ENCODE data around the gene STYX. TPM values are rescaled to one million over a fixed set of nuclear protein-coding genes. Genes with fewer than 3 reads are reported as not detected.

Gene STYX
- total RNA-seq, 1 experiment from 2014 or later = 16.3 TPM

- intact Hi-C loops (cut with micrococcal nuclease) = no loop called here
- no peak overlapping the region for H3K27ac Mint-ChIP-seq (ENCODE audit: low read depth, unreplicated experiment)
- BruUV-seq (replicated peaks) = no TSS peak
- no peak overlapping the region for H3K4me3 Mint-ChIP-seq (ENCODE audit: unreplicated experiment)
- TF ChIP-seq CTCF (IDR thresholded peaks at IDR 0.05; ENCODE audit: unreplicated experiment) = no peak
- no peak for DNase-seq (ENCODE audit: unreplicated experiment)
- CTCF ChIA-PET = no interaction called here
- H3K9me3 Mint-ChIP-seq (ENCODE audit: unreplicated experiment) = no peaks in the 10 kb centered on the region
- peaks cover 12% of the 10 kb centered on the region for H3K36me3 Mint-ChIP-seq (ENCODE audit: insufficient read depth, unreplicated experiment)
- H3K27me3 Mint-ChIP-seq (ENCODE audit: insufficient read depth, unreplicated experiment) = no peaks in the 10 kb centered on the region
- H3K4me1 Mint-ChIP-seq (ENCODE audit: insufficient read depth, unreplicated experiment) = peaks cover 21% of the 10 kb centered on the region
- POLR2A ChIA-PET = interaction anchor here (0.6 to 1.7 kb wide), 2 partner anchors 10 to 43 kb away, joined by 3 to 13 read pairs; partner anchors contain the start of gene STYX
Observed at GRCh38 chr14:52740751-52741150, 10.8 kb downstream of the STYX start.

GRCh38 chr14:52741865-52742264 lies 11.9 kb downstream of the STYX start:
- no peaks in the 10 kb centered on the region for H3K9me3 Mint-ChIP-seq (ENCODE audit: unreplicated experiment)
- intact Hi-C loops (cut with micrococcal nuclease) = no loop called here
- no peak overlapping the region for H3K4me3 Mint-ChIP-seq (ENCODE audit: unreplicated experiment)
- TF ChIP-seq CTCF (IDR thresholded peaks at IDR 0.05; ENCODE audit: unreplicated experiment) = no peak
- peaks cover 22% of the 10 kb centered on the region for H3K36me3 Mint-ChIP-seq (ENCODE audit: insufficient read depth, unreplicated experiment)
- no peak overlapping the region for H3K27ac Mint-ChIP-seq (ENCODE audit: low read depth, unreplicated experiment)
- no TSS peak for BruUV-seq (replicated peaks)
- peaks cover 15% of the 10 kb centered on the region for H3K4me1 Mint-ChIP-seq (ENCODE audit: insufficient read depth, unreplicated experiment)
- POLR2A ChIA-PET = interaction anchor here (1.7 kb wide), 1 partner anchor 11 kb away, joined by 13 read pairs; the partner anchor contains the start of gene STYX
- CTCF ChIA-PET = interaction anchor here (0.7 kb wide), 1 partner anchor 13 kb away, joined by 3 read pairs; no protein-coding TSS in a partner anchor
- DNase-seq (ENCODE audit: unreplicated experiment) = no peak
- H3K27me3 Mint-ChIP-seq (ENCODE audit: insufficient read depth, unreplicated experiment) = no peaks in the 10 kb centered on the region

GRCh38 chr14:52748647-52749292 lies 18.8 kb downstream of the STYX start:
- H3K27ac Mint-ChIP-seq (ENCODE audit: low read depth, unreplicated experiment) = no peak overlapping the region
- H3K4me1 Mint-ChIP-seq (ENCODE audit: insufficient read depth, unreplicated experiment) = no peaks in the 10 kb centered on the region
- no peak for TF ChIP-seq CTCF (IDR thresholded peaks at IDR 0.05; ENCODE audit: unreplicated experiment)
- H3K36me3 Mint-ChIP-seq (ENCODE audit: insufficient read depth, unreplicated experiment) = peaks cover 44% of the 10 kb centered on the region
- no peaks in the 10 kb centered on the region for H3K27me3 Mint-ChIP-seq (ENCODE audit: insufficient read depth, unreplicated experiment)
- ChIA-PET CTCF (no interaction called here), POLR2A (no interaction called here)
- intact Hi-C loops (cut with micrococcal nuclease) = no loop called here
- DNase-seq (ENCODE audit: unreplicated experiment) = no peak
- BruUV-seq (replicated peaks) = no TSS peak
- no peak overlapping the region for H3K4me3 Mint-ChIP-seq (ENCODE audit: unreplicated experiment)
- no peaks in the 10 kb centered on the region for H3K9me3 Mint-ChIP-seq (ENCODE audit: unreplicated experiment)

- ChIA-PET CTCF (interaction anchor here (0.6 to 0.7 kb wide), 3 partner anchors 9 to 1566 kb away, joined by 3 to 4 read pairs (median 3); no protein-coding TSS in a partner anchor), POLR2A (no interaction called here)
Observed at GRCh38 chr14:52755607-52756316, 25.8 kb downstream of the STYX start.

More at GRCh38 chr14:52755607-52756316, 25.8 kb downstream of the STYX start:
- DNase-seq (ENCODE audit: unreplicated experiment) = no peak
- no TSS peak for BruUV-seq (replicated peaks)
- Mint-ChIP-seq H3K27ac (ENCODE audit: low read depth, unreplicated experiment) (peak overlapping the region; percentile 46), H3K9me3 (ENCODE audit: unreplicated experiment) (no peaks in the 10 kb centered on the region), H3K4me3 (ENCODE audit: unreplicated experiment) (no peak overlapping the region), H3K36me3 (ENCODE audit: insufficient read depth, unreplicated experiment) (peaks cover 21% of the 10 kb centered on the region), H3K4me1 (ENCODE audit: insufficient read depth, unreplicated experiment) (no peaks in the 10 kb centered on the region), H3K27me3 (ENCODE audit: insufficient read depth, unreplicated experiment) (no peaks in the 10 kb centered on the region)
- no peak for TF ChIP-seq CTCF (IDR thresholded peaks at IDR 0.05; ENCODE audit: unreplicated experiment)
- intact Hi-C loops (cut with micrococcal nuclease) = no loop called here
